ES-I3 (cell line): ENCODE data around the gene NOTCH1.
A peak's percentile ranks its signal among the peaks of the same experiment; 100 is the strongest.

Source experiments
- H3K36me3 ChIP-seq: 2 replicates; pipeline ENCODE4 v1.6.1; 2013; ENCODE audit warnings: mild to moderate bottlenecking, low read length, control low read depth, moderate library complexity; ENCODE audit not compliant: insufficient read depth
- H3K4me1 ChIP-seq: 2 replicates; pipeline ENCODE4 v1.6.1; 2013; ENCODE audit warnings: mild to moderate bottlenecking, control low read depth, low read length; ENCODE audit not compliant: insufficient read depth
- H3K9ac ChIP-seq: 2 replicates; pipeline ENCODE4 v1.6.1; 2013; ENCODE audit warnings: low read depth, mild to moderate bottlenecking, low read length, moderate library complexity
- H3K9me3 ChIP-seq: 2 replicates; pipeline ENCODE4 v1.6.1; 2013; ENCODE audit warnings: mild to moderate bottlenecking, low read length, moderate library complexity; ENCODE audit not compliant: control insufficient read depth, insufficient read depth

Gene NOTCH1

DNA sequence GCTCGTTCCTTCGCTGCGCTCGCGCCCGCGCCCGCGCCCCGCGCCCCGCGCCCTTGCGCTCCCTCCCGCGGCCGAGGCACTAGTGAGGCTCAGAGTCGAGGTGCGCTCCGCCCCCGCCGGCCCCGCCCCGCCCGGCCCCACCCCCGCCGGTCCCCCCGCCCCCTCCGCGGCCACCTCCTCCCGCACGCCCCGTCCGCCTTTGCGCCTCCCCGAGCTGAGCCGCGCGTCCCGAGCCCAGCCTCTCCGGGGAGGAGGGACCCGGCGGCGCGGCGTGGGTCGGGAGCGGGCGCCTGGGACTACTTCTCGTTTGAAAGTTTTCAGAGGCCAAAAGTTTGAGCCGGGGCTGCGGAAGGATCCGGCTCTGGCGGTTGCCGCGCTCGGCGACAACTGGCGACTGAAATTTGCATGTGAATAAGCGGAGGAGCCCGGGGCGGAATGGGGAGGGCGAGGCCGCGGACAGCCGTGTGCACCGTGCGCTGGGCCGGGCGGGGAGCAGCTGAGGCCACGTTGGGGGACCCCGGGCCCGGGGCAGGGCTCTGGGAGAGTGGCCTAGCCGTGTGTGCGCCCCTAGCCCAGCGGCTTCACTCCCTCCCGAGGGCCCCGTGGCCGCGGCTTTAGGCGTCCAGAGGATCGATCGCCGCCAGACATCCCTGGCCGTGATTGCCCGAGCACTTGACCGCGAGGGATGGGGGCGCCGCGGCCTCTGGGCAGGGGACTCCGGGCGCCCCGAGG, at the start of gene NOTCH1:
NOTCH1 (minus strand) TSS at position 84 of the 732 bp plus-strand sequence. CDS start 262 bp downstream, outside the sequence.
- H3K36me3 ChIP-seq = peaks cover 4% of the 10 kb centered on the region; the same call in 1 of the 2 replicates
- H3K9me3 ChIP-seq = no peaks in the 10 kb centered on the region
- H3K4me1 ChIP-seq = peaks cover 38% of the 10 kb centered on the region; the same call in 1 of the 2 replicates
- peak within 1 kb of the TSS; percentile 94 for H3K9ac ChIP-seq

DNA sequence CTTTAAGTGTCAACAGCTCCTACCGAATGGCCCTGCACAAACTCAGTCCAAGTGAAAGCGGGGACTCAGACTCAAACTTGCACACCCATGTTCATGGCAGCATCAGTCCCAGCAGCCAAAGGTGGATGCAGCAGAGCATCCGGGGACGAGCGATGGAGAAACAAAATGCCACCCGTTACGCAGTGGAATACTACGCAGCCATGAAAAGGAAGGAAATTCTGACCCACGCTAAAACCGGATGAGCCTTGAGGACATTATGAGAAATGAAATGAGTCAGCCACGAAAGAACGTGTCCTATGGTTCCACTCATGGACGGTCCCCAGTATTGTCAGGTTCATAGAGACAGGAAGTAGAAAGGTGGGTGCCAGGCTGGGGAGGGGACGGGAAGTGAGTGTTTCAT, 48.6 kb upstream of the NOTCH1 start:
- H3K9me3 ChIP-seq = no peaks in the 10 kb centered on the region

DNA sequence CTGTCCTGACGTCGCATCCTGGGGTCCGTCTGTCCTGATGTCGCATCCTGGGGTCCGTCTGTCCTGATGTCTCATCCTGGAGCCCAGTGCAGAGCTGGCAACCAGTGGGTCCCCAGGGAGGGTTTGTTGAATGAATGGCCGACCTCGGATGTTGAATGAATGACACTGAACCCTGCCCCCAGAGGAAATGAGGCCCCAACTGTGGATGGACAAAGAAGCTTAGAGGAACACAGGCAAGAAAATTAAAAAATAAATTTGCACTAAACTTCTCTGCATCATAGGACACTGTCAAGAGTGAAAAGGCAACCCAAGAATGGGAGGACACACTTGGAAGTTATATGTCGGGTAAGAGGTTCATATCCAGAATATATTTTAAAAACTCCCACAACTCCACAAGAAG, 47.7 kb upstream of the NOTCH1 start:
- H3K4me1 ChIP-seq = peaks cover 8% of the 10 kb centered on the region
- H3K9me3 ChIP-seq = no peaks in the 10 kb centered on the region
- no peaks in the 10 kb centered on the region for H3K36me3 ChIP-seq
- no peak overlapping the region for H3K9ac ChIP-seq

More for the DNA sequence above, 48.6 kb upstream of the NOTCH1 start:
- Histone ChIP-seq H3K9ac (no peak overlapping the region), H3K4me1 (no peaks in the 10 kb centered on the region; the same call in 1 of the 2 replicates), H3K36me3 (no peaks in the 10 kb centered on the region)

DNA sequence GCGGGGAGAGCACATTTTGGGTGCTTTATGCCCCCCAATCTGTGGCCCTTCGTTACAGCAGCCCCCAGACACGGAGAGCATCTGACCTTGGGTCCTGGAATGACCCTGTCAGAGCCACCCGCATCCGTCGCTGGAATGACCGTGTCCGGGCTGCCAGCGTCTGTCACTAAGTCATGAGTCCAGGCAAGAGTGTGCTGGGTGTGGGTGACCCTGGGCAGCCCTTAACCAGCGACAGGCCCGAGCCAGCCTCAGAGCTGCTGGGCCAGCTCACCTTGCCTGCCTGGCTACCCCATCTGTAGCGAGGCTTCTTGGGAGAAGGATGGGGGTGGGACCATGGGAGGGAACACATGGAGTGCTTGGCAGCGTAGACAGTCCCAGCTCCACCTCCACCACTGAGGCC, 46.8 kb upstream of the NOTCH1 start:
- H3K4me1 ChIP-seq = peaks cover 11% of the 10 kb centered on the region
- no peak overlapping the region for H3K9ac ChIP-seq
- H3K36me3 ChIP-seq = no peaks in the 10 kb centered on the region
- H3K9me3 ChIP-seq = no peaks in the 10 kb centered on the region

DNA sequence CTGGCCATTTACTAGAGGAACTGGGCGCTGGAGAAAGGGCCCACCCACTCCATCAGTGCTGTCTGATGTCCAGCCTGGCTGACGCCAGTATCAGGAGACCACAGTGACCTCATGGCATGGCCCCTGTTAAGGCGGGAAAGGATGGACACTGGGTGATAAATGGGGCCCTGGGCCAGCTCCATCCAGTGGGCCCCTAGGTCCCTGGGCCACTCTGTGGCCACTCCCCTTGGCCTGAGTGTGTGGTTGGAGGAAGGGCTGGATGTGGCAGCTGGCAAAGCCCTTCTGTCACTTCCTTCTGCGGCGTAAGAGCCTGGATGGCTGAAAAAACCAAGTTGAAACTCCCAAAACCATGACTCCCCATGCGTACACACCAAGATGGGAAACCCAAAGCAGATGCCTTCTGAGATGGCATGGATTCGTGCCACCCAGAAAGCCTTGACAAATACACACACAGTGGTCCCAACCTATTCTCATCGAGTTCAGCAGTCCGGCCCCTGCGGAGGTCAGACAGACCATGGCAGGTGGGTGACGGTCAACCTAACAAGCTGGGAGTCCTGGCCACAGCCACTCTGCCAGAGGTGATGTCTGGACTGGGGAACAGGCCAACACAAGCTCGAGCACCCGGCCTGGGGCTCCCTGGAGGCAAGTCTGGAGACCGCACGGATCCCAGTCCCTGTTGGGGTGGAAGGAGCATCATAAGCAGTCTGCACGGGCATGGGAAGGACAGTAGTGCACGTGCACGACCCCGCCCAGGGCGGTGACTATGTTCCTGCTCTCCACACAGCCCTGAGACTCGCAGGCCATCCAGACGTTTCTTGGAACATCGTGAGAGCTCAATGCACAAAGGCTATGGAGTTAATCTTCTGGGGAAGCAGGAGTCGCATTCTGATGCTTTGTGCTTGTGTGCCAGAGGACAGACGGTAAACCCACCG, 45.2 kb upstream of the NOTCH1 start:
- H3K36me3 ChIP-seq = no peaks in the 10 kb centered on the region
- no peak overlapping the region for H3K9ac ChIP-seq
- H3K9me3 ChIP-seq = no peaks in the 10 kb centered on the region
- H3K4me1 ChIP-seq = peaks cover 19% of the 10 kb centered on the region

DNA sequence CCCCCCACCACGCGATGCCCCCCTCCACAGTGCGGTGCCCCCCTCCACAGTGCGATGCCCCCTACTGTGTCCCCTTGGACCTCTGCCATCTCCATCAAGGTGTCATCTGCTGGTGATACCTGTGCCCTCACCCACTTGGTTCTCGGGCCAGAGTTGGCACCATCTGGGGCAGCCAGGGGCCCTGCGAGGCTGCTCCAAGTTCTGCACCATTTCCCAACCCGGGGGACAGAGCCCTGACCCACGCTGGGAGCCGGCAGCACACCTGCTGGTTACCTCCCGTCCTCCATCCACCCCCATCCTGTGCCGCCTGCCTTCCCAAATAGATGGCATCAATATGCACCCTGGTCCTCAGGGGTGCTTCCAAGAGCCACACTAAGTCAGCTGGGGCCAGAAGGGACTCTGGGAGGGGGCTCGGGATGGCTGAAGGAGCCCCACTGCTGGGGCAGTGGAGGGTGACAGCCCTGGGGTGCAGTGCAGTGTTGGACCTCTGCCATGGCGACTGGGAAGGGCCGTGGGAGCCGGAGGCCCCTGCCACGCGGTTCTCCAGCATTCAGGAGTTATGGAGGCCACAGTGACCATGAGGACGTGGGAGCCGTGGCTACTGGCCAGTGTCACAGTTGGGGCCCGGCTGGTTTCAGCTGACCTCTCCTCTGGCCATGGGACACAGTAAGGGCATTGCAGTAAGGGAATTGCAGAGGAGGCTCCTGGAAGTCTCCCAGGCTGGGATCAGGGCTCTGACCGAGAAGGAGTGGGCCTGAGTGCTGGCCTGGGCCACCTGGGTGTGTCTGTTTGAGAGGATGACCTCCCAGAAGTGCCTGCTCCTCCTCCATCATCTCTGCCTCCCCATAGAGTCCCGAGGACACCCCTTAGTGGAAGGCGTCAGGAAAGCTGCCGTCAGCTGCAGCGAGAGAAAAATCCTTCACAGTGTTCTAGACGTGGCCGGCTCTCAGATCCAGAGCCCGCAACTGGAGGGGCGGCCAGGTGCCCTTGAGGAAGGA, 44.2 kb upstream of the NOTCH1 start:
- Histone ChIP-seq H3K9me3 (no peaks in the 10 kb centered on the region), H3K9ac (no peak overlapping the region), H3K36me3 (no peaks in the 10 kb centered on the region), H3K4me1 (peaks cover 26% of the 10 kb centered on the region)

DNA sequence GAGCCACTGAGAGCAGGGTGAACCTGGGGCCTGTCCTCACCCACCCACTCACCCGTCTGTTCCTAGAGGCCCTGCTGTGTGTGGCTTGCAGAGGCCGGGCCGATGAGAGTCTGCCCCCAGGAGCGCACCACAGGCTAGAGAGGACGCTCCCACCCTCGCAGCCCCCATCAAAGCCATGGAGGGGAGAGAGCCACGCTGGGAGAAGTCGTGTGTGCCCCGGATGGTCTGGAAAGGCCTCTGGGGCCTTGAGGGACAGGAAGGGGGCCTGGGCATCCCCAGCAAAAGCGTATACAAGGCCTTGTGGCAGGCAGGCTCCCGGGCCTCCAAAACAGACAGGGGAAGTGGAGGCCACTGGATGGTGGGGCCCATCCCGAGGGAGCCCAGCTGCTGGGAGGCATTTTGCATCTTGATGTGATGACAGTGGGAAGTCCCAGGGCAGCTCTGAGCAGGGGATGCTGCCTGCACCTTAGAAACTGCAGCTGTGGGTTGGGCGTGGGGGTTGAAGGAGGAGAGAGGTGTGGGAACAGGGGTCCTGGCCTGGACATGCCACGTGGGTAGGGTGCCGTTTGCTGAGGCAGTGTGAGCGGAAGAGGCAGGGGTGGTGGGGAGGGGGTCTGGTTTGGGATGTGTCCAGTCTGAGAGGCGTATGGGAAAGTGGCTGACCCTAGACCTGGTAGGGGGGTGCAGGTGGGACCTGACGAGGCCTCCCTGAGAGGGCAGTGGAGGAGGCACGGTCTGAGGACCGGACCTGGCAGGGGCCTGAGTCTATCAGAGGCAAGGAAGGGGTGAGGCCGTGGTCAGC, 43.0 kb upstream of the NOTCH1 start:
- Histone ChIP-seq H3K36me3 (no peaks in the 10 kb centered on the region), H3K9me3 (no peaks in the 10 kb centered on the region), H3K9ac (peak overlapping the region; percentile 38; the same call in 1 of the 2 replicates), H3K4me1 (peaks cover 30% of the 10 kb centered on the region)

DNA sequence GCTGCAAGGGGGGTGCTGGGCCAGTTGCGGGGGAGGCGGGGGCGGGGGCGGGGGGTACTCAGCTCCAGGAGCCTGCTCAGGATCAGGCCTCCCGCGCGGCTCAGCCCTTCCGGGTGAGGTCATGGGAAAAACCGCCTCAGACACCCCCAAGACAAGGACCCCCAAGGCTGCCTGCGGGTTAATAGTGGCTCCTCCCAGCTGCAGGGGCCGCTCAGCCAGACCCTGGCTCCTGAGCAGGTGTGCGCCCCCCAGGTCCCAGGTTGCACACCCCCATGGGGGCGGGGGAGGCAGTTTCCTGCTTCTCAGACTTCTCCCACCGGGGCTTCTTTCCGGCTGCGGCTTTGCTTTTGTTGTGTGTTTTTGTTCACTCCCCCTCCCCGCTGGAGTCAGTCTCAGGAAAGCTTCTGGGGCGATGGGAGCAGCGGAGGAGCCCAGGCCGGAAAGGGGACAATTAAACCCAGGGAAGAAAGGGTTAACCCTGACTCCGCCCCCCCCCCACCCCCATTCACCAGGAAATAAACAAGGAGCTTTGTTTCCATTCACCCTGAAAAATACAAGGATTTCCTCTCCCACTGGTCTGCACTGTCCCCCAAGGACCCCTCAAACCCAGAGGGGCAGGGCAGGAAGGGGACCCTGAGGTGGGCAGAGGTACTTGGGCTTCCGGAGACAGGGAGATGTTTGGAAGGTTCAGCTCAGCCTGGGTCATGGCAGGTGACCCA, 42.3 kb upstream of the NOTCH1 start:
- no peaks in the 10 kb centered on the region for H3K36me3 ChIP-seq
- H3K9me3 ChIP-seq = no peaks in the 10 kb centered on the region
- H3K4me1 ChIP-seq = peaks cover 30% of the 10 kb centered on the region
- peak overlapping the region; percentile 44 for H3K9ac ChIP-seq

DNA sequence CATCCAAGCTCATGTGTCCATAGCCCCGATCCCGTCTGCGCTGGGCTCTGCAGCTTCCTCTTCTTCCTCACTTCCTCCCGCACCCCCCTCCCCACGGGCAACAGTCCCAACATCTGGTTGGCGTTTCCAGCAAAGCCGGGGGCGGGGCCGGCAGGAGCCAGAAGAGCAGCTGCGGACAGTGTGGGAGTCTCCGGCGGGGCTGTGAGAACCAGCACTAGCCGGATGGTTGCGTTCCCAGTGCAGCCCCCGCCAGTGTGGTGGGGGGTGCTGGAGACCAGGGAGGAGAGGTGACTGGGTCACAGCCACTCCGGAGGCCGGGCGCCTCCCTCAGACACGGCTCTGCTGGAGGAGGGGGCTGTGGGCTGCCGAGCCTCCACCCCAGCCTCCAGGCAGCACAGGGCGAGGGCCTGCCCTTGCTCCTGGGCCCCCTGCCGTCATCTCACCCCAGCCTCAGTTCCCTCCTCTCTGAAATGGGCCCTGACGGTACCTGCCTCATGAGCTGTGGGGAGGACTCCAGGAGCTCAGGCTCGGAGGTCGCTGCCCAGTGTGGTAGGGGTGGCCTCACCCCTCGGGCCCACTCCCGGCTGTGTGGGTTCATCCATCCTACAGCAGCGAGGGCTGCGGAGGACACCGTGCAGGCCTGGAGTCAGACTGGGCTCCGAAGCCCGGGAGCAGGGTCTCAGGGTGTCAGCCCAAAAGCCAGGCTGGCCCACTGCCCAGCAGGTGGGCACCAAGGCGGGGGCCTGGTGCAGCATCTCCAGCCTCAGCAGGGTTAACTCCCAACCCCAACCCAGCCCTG, 41.5 kb upstream of the NOTCH1 start:
- H3K4me1 ChIP-seq = peaks cover 30% of the 10 kb centered on the region
- H3K9me3 ChIP-seq = no peaks in the 10 kb centered on the region
- H3K36me3 ChIP-seq = no peaks in the 10 kb centered on the region
- peak overlapping the region; percentile 44 for H3K9ac ChIP-seq

DNA sequence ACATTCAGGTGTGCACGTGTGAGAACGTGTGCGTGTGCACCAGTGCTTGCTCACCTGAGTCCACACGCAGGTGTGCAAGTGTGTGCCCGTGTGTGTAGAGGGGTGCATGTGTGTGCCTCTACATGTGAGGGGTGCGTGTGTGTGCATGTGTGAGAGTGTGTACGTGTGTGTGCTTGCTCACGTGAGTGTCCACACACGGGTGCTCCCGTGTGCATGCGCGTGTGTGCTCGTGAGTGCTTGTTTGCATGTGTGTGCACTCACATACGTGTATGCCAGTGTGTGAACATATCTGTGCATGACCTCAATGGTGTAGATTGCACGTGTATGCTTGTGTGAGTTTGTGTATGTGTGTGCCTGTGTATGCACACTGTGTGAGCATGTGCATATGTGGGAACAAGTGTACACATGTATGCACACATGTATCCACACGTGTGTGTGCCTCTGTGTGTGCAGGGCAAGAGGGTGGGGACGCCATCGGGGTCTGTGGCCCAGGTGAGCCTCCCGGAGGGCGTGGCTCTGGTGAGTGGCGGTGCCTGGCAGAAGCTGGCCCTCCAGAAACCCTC, 40.6 kb upstream of the NOTCH1 start:
- peaks cover 30% of the 10 kb centered on the region for H3K4me1 ChIP-seq
- H3K36me3 ChIP-seq = no peaks in the 10 kb centered on the region
- H3K9me3 ChIP-seq = no peaks in the 10 kb centered on the region
- no peak overlapping the region for H3K9ac ChIP-seq

DNA sequence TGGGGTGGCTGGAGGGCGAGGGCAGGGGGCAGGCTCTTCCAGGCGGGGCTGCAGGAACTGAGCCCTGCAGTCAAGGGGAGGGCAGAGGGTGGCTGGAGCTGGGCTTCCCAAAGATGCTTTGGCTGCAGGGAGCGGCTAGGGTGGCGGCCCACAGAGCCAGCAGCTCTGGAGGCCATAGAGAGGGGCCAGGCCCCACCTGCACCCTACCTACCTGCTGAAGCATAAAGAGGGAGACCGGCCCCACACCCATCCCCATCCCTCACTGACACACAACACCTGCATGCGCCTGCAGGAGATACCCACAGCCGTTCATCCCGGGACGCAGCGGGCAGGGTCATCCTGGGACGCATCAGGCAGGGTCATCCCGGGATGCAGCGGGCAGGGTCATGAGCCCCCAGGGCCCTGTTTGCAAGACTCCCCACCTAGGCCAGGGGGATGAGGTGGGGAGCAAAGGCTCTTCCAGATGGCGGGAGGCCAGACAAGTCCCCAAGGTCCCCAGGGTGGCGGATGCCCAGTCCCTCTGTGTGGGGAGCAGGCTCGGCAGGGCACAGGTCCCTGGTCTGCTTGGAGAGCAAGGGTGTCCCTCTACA, 39.8 kb upstream of the NOTCH1 start:
- Histone ChIP-seq H3K9ac (no peak overlapping the region), H3K4me1 (peaks cover 30% of the 10 kb centered on the region)

DNA sequence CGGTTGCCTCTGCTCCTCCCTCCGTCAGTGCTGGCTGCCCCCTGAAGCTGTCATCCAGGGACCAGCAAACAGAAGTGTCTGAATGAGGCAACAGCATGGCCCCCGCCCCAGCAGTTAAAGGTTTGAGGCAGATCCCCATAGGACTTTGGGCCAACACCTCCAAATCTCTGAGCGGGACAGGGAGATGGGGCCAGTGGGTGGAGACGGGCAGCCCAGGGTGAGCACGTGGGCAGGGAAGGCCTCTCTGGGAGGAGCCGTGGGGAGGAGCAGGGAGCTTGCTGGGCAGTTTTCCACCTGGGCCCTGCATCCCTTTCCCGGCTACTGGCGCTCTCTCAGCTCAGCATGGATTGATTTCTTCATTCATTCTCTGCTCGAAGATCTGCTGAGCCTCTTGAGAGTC, 39.1 kb upstream of the NOTCH1 start:
- H3K36me3 ChIP-seq = no peaks in the 10 kb centered on the region
- no peaks in the 10 kb centered on the region for H3K9me3 ChIP-seq
- peaks cover 30% of the 10 kb centered on the region for H3K4me1 ChIP-seq
- no peak overlapping the region for H3K9ac ChIP-seq

More for the DNA sequence above, 39.8 kb upstream of the NOTCH1 start:
- Histone ChIP-seq H3K9me3 (no peaks in the 10 kb centered on the region), H3K36me3 (no peaks in the 10 kb centered on the region)
